GM18498 (cell line): ENCODE results near the gene MRPL22.
"Not testable (repeated sequence)": the region's sequence is repeated elsewhere in the genome, so short reads cannot be mapped to it uniquely, and the experiment has no call there.

Source experiments
- ATAC-seq: cut with Tn5 transposase; IDR thresholded peaks from one replicate; pipeline ENCODE4 v1.9.1; 2021; ENCODE audit warnings: mild to moderate bottlenecking, moderate library complexity; ENCODE audit not compliant: unreplicated experiment

The MRPL22 gene

GRCh38 chr5:154939387-154939786 is 1.5 kb upstream of the MRPL22 start:
- ATAC-seq, result not testable (repeated sequence)

DNA sequence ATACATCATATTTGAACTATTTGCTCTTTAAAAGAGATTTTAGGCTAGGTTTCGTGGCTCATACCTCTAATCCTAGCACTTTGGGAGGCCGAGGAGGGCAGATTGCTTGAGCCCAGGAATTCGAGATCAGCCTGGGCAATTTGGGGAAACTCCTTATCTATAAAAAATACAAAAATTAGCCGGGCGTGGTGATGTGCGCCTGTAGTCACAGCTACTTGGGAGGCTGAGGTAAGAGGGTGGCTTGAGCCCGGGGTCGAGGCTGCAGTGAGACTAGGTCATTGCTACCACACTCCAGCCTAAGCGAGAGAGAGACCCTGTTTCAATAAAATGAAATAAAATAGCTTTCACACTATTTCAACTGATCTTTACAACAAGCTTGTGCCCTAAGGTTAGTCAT is 500 bp upstream of the MRPL22 start:
- no peak for ATAC-seq

GRCh38 chr5:154943527-154943926 is 2.7 kb downstream of the MRPL22 start:
- ATAC-seq, result no peak

GRCh38 chr5:154944716-154945115 is 3.8 kb downstream of the MRPL22 start:
- no peak for ATAC-seq

- ATAC-seq, result no peak
These were observed 4.9 kb downstream of the MRPL22 start for GRCh38 chr5:154945695-154946301.

- ATAC-seq, result no peak
These were observed 6.9 kb downstream of the MRPL22 start for GRCh38 chr5:154947778-154948177.

DNA sequence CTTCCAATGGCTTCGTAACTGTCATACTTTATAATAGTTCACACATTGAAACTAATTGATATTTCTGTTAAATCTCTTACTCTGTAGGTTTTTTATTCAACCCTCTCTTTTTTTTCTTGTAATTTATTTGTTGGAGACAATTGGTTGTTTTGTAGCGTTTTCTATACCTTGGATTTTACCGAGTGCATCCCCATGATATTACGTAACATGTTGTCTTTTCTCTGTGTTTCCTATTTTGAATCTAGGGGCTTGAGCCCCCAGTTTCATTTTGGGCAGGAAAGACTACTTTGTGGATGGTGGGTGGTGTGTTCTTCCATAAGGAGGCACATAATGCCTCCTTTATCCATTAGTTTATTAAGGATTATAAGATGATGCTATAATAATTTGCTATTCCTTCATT is 7.4 kb downstream of the MRPL22 start:
- no peak for ATAC-seq

DNA sequence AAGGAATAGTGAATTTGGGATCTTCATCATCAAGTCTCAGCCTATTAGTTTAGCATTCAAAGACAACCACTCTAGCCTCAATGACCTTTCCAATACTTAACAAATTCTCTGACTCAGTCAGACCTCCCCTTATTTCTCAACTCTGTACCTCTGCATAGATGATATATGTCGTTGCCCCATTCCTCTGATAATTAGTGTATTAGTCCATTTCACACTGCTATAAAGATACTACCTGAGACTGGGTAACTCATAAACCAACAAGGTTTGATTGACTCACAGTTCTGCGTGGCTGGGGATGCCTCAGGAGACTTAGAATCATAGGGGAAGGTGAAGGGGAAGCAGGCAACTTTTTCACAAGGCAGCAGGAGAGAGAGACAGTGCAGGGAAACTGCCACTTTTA is 8.9 kb downstream of the MRPL22 start:
- ATAC-seq, result no peak

DNA sequence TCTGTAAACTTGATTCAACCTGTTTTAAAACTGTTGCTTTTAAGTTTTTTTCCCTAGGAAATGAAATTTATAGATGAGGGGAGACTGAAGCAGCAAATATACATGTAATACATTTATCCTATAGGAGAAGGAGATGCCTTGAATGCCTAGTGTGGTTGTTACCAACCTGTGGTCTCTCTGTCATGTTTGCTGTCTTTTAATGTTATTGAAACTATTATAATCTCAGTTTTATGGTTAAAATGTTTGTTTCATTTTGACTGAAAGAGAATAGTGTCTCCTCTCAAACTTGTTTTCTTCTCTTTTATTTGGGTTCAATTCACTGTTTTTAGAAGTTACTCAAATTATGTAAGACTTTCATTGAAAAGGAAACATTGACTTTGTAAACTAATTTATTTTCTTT is 15.8 kb downstream of the MRPL22 start:
- ATAC-seq, result no peak

GRCh38 chr5:154962494-154962893 is 21.6 kb downstream of the MRPL22 start:
- ATAC-seq, result peak; percentile 96

DNA sequence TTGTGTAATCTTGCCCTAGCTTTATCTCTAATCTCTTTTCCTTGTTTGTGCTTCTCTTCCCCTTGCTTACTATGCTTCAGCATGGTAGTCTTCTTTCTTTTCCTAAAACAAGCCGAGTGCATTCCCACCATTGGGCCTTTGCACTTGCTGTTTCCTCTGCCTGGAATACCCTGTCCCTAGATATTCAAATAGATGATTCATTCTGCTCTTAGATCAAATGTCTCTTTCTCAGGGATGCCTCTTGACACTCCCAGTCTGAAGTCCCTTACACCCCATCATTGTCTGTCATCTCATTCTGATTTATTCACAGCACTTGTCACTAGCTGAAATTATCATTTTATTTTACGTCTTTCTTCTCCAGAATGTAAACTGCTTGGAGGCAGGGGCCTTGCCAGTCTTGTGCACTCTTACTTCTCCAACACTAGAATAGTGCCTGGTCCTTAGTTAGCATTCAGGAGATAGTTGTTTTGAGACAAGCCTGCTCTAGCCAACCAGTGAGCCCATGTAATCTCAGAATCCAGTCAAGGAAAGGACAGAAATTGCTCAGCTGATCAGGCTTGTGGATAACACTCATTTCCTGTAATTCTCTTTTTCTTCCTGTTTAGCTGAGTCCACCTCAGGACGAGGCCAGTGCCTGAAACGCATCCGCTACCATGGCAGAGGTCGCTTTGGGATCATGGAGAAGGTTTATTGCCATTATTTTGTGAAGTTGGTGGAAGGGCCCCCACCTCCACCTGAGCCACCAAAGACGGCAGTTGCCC is 25.4 kb downstream of the MRPL22 start:
- ATAC-seq, result no peak

GRCh38 chr5:154966874-154967273 is 26.0 kb downstream of the MRPL22 start:
- no peak for ATAC-seq

DNA sequence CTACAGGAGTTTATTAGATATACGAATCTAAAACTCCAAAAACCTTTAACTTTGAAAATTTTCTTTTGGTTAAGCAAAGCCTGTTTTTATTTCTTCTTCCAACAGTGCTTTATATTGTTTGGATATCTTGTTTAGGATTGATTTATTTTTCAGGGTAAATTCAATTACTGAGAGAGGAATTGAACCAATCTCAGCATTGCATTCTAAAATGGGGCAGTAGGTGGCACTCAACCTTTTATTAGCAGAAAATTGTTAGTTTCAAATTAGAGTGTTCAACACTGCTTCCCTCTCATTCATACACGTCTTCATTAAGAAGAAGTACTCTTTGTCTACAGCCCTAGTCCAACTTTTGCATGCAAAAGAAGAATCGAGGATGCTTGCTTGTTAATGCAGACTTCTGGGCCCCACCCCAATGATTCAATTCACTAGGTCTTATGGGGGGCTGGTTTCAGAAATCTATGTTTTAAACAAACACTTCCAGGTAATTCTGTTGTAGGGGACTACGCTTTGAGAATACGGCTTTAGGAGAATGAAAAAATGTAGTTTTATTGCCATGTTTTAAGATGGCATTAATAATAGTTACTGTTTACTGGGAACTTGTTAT is 26.6 kb downstream of the MRPL22 start:
- no peak for ATAC-seq

GRCh38 chr5:154968953-154969352 is 28.1 kb downstream of the MRPL22 start:
- no peak for ATAC-seq

- no peak for ATAC-seq
These were observed 29.9 kb downstream of the MRPL22 start for GRCh38 chr5:154970759-154971158.

DNA sequence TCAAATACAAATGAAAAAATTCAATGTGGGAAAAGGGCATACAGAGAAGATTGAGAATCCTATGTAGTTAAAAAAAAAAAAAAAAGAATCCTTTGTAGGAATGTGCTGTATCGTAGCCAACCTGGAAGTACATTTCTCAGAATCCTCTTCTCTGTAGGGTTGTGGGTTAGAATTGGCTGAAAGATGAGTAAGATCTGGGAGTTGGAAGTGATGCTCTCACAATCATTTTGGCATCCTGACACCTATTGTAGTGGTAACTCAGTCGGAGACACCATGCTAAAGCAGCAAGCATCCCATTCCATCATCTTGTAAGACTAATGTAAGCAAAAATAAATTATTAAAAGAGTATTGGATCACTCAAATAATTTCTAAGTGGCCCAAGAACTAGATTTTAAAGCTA is 30.6 kb downstream of the MRPL22 start:
- no peak for ATAC-seq

DNA sequence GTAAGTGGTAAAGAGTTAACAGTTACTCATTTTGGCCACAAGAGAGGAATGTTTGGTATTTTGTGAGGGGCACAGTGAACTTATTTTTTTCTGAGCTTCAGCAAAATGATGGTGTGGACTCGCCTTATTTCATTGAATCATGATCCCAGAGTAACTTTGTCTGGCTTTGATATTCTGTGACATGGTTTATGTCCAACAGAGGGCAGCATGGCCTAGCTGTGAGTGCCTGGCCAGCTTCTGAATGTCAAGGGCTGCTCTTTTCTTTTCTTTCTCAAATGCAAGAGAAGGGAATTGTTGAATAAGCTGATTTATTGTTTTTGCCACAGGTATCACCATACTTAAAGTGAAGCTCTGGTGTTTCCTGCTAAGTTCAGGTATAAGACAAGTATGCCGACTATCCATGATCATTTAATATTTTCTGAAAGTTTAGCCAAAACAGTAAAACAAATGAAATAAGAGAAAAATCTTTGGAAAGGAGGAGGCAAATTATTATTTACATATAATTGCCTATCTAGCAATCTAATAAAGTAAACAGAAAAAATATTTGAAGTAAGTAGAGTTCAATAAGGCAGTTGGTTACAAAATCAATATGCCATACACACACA is 31.7 kb downstream of the MRPL22 start:
- ATAC-seq, result no peak

- ATAC-seq, result not testable (repeated sequence)
These were observed 35.2 kb downstream of the MRPL22 start for GRCh38 chr5:154976082-154976481.

DNA sequence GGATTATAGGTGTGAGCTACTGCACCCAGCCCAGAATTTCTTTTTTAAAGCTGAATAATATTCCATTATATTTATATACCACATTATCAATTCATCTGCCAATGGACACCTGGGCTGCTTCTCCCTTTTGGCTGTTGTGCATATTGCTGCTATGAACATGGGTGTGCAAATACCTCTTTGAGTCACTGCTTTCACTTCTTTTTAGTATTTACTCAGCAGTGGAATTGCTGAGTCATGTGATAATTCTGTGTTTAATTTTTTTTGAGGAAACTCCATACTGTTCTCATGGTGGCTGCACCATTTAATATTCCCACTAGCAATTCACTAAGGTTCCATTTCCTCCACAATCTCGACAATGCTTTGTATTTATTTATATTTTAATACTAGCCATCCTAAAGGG is 36.5 kb downstream of the MRPL22 start:
- no peak for ATAC-seq

GRCh38 chr5:154978294-154978693 is 37.4 kb downstream of the MRPL22 start:
- not testable (repeated sequence) for ATAC-seq

DNA sequence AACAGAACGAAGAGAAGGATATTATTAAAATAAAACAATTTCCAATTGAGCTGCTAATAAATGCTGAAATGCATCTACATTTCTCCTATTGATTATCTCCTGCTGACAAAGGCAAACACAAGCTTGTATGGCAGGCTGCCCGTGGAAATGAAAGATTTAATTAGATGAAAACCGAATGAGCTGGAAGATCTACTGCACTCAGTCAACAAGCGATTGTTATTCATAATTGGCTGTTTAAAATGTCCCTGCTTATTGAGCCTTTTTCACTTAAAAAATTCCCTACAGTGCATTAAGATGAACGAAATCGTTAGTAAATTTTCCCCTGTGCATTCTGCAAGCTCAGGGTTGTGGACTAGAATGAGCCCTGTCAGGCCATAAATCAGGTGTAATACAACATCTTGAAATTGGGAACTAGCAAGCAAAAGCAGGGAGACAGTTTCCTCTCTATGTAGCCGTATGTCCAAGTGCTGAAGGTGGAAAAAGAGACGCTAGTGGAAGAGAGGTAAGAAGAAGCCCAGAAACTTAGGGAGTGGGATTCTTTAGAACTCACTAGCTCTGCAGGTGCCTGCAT is 44.2 kb downstream of the MRPL22 start:
- no peak for ATAC-seq

GRCh38 chr5:154986151-154986550 is 45.3 kb downstream of the MRPL22 start:
- ATAC-seq, result no peak
